ENCODE data around the gene IPO13.

Gene IPO13

GRCh38 chr1:44002165-44002564 is 55.4 kb downstream of the IPO13 start:
- DNase-seq (ENCODE audit: extremely low read depth in 1 of 2, low read depth in 1 of 2), result no peak

DNA sequence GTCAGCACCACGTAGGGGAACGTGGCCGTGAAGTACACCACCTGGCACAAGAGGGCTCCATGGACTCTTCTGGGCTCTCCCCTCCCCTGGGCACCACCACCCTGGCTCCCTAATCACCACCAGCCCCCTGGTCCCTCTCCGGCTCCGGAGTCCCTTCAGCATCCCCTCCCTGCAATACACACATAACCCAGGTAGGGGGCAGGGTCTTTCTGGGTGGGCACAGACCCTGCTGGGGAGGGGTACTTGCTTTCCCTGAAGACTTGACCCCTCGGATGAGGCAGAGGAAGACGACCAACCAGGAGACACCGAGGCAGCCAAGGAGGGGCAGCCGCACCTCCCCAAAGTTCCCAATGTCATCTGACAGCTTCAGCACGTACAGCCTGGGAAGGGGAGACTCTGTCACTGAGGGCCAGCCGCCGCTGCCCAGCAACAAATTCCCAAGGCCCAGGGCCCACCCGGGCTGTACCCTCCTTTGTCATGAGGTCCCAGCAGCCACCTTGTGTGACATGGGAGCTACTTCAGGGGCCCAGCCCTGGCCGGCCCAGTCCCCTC is 55.9 kb downstream of the IPO13 start:
- no peak for DNase-seq (ENCODE audit: extremely low read depth in 1 of 2, low read depth in 1 of 2)

GRCh38 chr1:44008259-44008658 is 61.5 kb downstream of the IPO13 start:
- no peak for DNase-seq (ENCODE audit: extremely low read depth in 1 of 2, low read depth in 1 of 2)

DNA sequence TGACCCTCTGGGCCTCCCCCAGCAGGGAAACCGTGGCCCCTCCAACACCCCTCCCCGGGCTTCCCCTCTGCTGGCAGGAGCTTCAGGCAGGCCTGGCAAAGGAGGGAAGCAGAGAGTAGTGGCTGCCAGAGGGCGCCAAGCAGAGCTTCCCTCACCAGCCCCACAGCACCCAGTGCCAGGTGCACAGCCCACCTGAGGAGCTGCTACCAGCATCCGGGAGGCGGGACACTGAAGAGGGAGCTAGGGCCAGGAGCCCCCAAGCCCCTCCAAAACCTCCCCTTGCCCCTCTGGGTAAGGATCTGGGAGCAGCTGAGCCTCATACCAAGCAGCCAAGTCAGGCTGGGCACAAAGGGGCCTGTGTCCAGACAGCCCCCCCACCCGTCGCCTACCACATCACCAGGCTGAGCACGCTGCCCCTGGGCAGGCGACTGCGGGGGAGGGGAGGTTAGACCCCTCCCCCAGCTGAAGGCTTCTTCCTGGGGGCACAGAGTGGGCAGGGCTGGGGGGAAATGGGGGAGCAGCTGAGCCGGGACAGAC is 64.3 kb downstream of the IPO13 start:
- DNase-seq (ENCODE audit: extremely low read depth in 1 of 2, low read depth in 1 of 2), result no peak

- no peak for DNase-seq (ENCODE audit: extremely low read depth in 1 of 2, low read depth in 1 of 2)
Observed at GRCh38 chr1:44012404-44012803, 65.7 kb downstream of the IPO13 start.

GRCh38 chr1:44012941-44013609 is 66.3 kb downstream of the IPO13 start:
- no peak for DNase-seq (ENCODE audit: extremely low read depth in 1 of 2, low read depth in 1 of 2)

- no peak for DNase-seq (ENCODE audit: extremely low read depth in 1 of 2, low read depth in 1 of 2)
Observed at GRCh38 chr1:44013949-44014348, 67.2 kb downstream of the IPO13 start.

DNA sequence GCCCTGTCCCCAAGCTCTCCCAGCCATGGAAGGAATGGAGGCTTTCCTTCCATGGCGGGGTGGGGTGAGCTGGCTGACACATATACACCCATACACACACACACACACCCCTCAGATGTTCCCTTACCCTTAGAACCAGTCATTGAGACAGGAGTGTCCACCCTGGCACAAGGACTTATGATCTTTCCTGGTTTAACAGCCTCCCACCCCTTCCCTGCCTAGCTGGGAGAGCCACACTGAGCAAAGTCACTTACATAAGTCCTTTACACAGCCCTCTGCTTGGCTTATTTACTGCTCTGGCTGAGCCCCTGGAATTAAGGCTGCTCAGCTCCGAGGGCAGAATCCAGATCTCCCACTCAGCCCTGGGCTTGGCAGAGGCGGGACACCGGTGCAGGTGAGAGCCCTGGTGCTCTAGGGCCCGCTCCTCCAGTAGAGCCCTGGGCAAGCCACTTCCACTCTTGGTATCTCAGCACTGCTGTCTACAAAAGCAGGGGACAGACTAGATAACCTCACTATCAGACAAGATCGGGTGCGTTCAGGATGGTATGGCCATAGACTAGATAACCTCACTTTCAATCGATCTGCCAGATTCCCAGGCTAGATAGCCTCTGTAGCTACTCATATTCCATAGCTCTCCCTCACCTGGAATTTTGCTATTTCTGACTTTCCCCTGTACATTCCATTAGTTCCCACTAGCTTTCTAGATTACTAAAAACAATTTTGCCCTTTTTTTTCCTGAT is 67.8 kb downstream of the IPO13 start:
- DNase-seq (ENCODE audit: extremely low read depth in 1 of 2, low read depth in 1 of 2), result no peak

DNA sequence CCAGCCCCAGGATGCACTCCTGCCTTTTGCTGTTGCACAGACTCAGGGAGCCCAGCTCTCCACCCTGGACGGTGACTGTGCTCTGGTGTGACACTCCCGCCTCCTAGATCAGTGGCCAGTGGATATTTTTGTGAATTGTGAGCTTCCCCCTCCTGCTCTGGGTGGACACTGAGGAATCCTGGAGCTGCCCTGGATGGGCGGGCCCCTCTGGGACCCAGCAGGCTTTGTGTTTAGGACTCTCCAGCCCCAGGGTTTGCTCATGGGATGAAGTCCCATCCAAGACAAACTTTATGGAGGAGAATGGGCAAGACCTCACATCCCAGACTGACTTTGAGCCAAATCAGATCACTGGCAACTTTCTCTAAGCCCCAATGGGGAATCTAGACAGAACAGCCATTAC is 68.5 kb downstream of the IPO13 start:
- DNase-seq (ENCODE audit: extremely low read depth in 1 of 2, low read depth in 1 of 2), result no peak

DNA sequence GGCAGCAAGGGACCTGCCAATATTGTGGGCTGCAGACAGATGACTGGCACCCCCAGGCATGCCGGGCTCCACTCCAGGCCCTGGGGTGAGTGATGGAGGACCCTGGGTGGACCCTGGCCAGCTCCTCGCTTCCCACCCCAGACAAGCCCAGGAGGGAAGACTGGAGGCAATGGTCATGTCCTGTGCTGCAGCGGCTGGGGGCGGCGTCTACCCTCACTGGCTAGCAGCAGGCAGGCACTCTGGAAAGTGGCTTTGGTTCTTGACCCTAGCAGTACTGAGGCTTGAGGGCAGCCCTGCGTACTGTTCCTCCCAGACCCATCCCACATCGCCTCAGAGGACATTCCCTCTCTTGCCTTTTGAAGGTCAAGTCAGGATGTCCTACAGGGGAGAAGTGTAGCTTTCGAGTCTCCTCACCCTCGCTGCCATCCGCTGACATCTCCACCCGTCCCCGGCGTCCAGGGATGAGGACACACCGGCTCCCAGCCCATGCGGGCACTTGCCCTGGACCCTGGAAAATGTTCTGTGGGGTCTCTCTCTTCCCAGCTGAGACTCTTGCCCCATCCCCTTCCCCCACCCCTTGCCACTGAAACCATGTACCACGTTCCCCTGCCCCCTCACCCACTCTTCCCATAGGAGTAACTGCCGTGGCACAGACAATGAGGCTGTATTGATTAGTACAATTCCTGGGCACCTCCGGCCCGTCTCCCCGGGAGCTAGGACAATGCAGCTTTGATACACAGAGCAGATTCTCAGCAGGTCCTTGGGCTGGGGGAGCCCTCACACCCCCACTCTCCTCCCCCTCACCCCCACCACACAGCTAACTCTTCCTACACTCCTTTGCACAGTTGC is 69.5 kb downstream of the IPO13 start:
- DNase-seq (ENCODE audit: extremely low read depth in 1 of 2, low read depth in 1 of 2), result no peak

- no peak for DNase-seq (ENCODE audit: extremely low read depth in 1 of 2, low read depth in 1 of 2)
Observed at GRCh38 chr1:44016890-44017400, 70.2 kb downstream of the IPO13 start.
